ENCODE results near the gene PRDM16.

The PRDM16 gene

DNA sequence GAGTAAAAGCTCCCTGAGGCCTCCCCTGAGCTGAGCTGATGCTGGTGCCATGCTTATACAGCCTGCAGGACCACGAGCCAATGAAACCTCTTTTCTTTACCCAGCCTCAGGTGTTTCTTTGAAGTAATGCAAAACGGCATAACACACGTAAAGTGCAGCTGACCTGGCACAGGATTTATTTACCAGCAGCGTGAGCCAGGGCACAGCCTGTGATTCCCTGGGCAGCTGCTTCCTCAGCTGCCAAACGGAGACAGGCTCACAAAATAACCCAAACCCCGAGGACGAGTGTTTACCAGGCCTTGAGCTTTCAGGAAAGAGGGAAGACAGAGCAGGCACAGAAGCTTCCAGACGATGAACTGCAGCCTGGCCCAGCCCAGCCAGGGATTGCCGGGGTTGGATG, 264.9 kb downstream of the PRDM16 start:
- no peak for DNase-seq

DNA sequence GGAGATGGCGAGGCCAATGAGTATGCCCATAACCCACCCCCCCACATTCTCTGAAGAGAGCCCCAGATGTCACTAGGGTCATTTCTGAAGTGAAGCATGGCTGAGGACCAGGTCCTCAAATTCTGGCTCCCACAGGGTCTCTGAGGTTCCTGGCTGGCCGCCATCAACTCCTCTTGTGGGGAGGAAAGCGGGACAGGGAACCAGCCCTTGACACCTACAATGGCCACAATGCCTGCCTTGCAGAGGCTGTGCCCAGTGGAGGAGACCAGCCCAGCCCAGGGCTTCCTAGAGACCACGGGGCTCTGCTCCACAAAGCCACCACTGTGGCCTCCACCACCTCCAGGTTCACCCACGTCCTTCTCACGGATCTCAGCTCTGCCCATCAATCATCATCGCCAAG, 265.4 kb downstream of the PRDM16 start:
- no peak for DNase-seq

DNA sequence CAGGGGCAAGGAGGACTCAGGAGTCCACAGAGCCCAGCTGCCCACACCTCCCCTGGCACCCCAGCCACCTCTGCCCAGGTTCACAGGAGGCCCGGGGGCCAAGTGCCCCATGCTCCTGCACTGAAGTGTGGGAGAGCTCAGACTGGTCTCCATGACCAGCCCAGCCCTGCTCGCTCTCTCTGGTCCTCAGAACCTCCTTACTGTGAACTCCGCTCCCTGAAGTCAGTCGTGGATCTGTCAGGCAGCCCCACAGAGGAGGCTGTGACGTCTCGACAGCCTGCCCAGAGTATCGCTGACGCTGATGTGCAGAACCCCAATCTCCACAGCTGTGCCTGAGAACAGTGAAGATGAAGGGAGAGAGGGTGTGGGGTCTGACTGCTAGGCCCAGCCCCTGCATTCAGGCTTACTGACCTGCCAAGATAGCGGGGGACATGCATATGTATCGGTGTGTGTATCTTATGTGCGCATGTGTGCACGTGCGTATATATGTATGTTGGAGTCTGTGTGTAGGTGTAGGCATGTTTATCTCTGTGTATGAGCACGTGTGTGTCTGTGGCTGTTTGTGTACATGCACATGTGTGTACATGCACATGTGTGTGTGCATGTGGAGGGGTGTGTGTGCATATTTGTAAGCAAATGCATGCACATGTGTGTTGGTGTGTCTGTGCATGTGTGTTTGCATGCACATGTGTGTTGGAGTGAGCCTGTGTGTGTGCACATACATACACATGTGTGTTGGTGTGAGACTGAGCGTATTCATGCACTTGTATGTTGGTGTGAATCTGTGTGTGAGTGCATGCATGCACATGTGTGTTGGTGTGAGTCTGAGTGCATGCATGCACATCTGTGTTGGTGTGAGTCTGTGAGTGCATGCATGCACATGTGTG, 267.0 kb downstream of the PRDM16 start:
- DNase-seq, result no peak

DNA sequence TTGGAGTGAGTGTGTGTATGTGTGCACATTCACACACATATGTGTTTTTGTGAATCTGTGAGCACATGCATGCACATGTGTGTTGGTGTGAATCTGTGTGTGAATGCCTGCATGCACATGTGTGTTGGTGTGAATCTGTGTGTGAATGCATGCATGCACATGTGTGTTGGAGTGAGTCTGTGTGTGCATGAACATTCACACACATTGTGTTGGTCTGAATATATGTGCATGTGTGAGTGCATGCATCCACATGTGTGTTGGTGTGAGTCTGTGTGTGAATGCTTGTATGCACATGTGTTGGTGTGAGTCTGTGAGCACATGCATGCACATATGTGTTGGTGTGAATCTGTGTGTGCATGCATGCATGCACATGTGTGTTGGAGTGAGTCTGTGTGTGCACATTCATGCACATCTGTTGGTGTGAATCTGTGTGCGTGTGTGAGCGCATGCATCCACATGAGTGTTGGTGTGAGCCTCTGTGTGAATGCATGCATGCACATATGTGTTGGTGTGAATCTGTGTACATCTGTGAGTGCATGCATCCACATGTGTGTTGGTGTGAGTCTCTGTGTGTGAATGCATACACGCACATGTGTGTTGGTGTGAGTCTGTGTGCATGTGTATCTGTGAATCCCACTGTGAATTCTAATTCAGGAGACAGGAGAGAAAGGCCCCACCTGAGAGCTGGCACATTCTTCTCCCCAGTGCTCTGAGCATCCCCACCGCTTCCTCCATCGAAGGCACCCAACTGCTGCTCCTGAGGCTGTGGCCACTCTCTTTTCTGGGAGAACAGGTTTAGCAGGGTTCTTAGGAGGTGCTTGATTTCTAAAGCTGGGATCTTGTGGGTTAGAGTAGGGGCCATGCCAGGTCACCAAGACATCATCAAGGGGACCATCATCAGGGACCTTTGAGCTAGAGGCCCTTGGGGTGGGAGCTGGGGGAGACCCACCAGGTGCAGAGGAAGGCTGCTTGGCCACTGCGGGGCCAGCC, 267.9 kb downstream of the PRDM16 start:
- DNase-seq, result no peak

DNA sequence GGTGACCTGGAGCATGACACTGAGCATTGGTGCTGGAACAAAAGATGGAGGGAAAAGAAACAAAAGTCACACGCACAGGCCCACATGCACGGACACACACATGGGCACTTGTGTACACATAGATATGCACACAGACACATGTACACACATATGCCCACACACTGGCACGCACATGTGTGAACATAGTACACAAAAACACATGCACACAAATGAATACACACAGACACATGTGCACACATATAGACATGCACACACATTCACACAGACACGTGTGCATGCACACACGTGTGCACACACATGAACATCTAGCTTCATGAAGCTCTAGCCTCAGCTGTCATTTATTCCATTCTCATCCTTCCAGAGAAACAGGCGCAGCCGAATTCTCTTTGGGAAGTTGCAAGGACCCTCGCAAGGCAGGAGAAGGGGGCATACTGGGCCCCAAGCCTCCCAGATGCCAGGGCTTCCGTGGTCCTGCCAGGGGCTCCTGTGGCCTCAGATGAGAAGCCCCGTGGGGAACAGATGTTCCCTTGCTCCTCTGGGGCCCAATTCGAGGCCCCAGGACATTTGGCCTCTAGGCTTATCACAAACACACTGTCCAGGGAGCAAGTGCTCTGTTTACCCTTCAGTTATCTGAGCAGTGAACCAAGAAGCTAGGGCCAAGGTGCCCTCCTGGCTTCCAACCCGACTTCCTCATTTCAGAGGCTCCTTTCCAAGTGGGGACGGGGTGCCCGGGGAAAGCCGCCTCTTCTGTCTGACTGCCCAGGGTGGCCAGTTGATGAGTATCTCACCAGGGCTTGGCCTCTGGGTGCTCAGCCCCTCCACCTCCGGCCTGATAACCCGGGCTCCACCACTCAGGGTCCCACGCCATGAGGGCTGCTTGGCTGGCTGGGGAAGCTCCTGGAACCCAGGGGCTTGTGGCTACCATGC, 269.1 kb downstream of the PRDM16 start:
- DNase-seq, result no peak

DNA sequence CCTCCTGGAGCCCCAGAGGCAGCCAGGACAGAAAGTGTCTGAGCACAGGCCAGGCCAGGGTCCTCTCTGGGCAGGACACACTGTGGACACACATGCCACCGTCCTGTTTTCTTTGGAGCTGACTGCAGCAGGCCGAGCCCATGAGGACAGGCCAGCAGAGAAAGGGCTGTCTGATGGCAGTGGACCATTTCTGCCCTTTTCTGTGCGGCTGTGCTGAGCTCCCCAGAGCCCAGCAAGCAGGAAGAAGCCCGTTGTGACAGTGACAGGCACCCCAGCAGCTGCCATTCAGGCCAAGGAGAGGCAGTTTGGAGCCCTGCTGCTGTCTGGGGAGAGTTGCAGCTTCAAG, 269.7 kb downstream of the PRDM16 start:
- no peak for DNase-seq

DNA sequence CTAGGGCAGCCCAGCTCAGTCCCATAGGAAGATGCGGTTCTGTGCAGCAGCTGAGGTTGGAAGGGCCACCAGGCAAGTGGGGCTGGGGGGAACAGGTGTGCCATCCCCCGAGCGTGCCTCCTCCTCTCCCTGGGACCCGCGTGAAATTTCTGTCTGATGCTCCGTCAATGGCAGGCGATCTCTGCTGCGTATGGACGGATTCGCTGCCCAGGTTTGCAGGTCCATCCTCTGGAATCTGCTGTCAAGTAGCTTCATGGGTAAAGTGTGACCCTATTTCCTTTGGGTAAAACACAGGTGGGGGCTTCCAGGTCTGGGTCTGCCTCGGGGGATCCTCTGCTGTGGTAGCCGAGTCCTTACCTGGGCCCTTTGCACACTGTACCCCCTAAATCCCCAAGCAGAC, 270.9 kb downstream of the PRDM16 start:
- DNase-seq, result no peak

DNA sequence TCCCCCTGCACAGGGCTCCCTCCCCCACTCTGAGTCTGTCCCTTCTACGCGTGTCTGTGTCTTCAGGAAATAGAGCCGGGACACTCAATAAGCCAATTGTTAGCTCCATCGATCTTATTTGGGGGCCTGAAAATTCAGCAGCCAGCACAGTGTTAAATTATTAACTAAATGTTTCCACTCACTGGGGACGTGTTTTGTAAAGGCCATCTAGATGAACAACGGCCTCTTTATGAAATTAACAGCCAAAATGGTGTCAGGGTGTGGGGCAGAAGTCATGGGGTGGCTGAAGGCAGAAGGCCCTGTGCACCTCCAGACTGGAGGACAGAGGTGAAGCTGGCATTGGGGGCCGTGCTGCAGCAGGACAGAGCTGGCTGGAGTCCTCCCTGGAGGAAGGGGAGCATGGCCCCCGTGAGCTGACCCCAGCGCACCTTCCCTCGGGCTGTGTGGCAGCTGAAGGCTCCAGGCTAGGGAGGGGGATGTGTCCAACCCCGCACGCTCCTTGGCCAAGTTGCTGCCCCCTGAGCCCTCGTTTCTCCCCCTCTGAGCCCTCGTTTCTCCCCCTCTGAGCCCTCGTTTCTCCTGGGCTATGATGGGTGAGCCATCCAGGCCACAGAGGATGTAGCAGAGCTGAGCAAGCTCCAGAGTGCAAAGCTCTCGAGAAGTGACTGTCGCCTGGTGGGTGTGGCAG, 271.7 kb downstream of the PRDM16 start:
- DNase-seq, result no peak

DNA sequence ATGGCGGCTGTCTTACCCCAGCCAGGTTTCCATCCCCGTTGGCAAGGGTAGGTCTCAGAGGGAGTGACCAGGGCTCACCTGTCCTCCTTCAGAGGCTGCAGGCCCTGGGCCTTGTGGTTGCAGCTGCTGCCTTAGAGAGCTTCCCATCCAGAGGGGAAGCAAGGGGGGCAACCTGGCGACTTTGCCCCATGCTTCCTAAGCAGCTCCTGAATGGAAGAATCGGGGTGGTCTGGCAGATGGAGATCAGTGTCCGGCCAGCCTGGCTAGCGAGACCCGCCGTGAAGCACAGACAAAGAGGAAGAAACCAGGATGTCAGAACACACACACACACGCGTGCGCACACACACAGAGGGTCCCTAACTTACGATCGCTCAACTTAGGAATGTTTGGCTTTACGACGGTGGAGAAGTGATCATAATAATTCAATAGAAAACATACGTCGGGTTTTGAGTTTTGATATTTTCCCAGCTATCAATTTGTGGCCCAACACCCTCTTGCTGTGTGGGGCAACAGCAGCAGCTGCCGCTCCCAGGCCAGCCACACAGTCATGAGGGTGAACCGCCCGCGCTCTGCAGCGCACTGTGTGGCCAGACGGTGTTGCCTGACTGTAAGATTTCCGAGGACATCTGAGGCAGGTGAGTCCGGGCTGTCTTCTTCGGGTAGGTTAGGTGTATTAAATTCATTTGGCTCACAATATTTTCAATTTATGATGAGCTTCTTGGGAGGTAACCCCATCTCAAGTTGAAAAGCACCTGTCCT, 272.4 kb downstream of the PRDM16 start:
- no peak for DNase-seq

DNA sequence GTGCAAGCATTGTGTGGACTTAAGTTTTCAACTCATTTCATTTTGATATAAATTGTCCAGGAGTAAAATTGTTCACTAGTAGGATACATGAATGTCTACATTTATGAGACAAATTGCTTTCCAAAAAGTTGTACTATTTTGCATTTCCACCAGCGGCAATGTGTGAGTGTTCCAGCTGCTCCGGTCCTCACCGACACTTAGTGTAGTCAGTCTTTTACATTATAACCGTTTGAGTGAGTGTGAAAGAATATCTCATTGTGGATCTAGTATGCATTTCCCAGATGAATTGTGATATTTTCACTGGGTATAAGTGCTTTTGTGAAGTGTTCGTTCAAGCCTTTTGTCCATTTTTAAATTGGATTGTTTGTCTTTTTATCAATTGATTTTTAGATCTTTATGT, 274.0 kb downstream of the PRDM16 start:
- DNase-seq, result no peak

DNA sequence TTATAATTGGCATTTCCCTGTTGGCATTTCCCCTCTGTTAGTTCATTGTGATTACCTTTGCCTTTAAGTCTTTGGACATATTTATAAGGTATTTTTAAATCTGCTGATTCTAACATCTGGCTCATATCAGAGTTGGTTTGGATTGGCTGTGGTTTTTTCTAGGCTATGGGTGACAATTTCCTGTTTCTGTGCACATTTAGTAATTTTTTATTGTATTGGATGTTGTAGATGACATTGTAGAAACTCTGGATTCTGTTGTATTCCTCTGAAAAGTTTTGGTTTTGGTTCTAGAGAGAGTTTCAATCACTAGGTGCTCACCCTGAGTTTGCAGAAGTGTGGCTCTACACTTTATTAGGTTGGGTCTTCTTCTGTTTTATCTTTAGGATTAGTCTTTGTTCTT, 275.4 kb downstream of the PRDM16 start:
- DNase-seq, result no peak

DNA sequence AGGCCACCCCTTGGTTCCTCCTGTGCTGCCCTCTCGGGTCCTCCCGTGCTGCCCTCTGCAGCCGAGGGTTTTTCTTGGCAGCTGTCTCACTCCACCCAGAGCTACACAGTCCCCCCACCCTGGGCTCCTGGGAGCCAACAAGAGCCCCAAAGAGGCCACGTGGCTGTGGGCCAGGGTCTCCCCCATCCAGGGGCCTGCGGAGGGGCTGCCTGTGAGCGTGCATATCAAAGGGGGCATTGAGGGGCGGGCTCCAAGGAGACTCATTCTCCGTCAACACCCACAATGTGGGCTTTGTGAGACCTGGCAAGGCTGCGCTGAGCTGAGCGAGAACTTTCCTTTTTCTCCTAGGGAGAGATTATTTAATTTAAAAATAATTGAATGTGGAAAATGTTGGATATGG, 276.8 kb downstream of the PRDM16 start:
- DNase-seq, result no peak

DNA sequence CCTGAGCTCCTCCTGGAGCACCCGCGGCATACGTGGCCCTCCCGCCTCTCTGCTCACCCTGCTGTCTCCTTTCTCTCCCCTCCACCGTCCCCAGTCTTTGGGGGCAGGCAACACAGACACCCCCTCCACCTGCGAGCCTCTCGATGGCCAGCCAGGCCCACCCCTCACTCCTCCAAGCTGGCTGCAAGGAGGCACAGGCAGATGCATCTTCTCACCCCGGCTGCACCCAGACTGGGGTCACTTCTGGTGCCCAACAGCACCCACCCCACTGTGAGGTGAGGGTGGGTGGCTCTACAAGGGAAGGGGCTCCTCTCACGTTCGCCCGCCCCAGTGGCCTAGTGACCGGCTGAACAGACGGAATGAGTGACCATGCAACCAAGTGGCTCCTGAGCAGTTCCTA, 277.5 kb downstream of the PRDM16 start:
- no peak for DNase-seq

DNA sequence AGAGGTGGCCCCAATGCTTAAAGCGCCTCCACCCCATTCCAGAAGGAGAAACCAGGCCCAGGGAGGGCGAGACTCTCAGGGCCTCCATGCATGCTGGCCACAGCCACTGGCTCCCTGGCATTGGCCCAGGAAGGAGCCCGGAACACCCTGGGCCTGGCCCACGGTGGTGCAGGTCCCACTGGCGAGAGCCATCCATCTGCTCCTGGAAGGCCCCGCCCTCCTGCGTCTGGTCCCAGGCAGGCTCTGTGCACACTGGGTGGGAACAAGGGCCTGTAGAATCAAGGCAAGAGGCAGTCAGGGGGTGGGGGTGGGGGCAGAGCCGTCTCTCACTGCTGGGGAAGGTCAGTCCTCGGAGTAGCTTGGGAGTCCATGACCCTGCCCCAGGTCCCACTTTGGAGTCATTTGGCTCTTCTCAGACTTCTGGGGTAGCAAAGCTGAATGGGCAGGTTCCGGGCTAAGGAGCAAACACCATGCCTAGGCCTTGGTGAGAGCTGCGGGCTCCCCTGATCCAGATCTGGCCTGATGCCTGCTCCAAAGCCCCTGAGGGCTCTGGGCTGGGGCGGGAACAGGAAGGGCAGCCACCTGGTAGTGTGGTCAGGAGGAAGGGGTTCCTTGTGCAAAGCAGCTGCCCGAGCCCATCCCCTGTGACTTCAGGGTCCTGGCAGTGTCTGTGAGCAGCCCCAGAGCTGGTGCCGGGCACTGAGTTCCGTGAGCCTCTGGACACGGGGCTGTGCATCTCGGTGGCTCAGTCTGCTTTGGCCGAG, 278.4 kb downstream of the PRDM16 start:
- no peak for DNase-seq

DNA sequence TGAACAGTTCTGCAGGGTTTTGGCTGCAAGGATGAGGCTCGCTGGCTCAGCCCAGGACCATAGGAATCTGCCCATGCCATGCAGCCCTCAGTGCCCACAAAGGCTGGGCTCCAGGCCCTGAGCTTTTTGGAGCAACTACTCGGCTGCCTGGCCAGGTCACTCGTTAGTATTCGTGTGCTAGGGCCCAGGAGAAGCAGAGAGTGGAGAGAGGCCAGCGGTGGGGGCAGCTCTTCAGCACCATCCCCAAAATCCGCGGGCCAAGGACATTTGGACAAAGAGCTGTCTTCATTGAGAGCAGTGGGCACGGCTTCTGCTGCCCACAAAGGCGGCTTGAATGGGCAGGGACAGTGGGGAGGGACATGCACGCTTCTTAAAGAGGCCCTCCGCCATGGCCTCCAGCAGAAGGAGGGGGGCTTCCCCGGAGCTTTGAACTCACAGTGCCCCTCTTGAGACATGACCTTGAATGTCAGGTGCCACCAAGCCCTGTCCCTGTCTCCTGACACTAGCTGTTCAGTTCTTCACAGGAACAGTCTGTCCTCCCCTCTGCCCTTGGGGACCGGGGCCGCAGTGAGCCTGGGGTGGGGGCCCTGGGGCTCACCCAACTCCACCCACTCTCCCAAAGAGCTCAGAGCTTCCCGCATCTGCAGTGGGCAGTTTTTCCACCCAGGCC, 279.3 kb downstream of the PRDM16 start:
- no peak for DNase-seq

DNA sequence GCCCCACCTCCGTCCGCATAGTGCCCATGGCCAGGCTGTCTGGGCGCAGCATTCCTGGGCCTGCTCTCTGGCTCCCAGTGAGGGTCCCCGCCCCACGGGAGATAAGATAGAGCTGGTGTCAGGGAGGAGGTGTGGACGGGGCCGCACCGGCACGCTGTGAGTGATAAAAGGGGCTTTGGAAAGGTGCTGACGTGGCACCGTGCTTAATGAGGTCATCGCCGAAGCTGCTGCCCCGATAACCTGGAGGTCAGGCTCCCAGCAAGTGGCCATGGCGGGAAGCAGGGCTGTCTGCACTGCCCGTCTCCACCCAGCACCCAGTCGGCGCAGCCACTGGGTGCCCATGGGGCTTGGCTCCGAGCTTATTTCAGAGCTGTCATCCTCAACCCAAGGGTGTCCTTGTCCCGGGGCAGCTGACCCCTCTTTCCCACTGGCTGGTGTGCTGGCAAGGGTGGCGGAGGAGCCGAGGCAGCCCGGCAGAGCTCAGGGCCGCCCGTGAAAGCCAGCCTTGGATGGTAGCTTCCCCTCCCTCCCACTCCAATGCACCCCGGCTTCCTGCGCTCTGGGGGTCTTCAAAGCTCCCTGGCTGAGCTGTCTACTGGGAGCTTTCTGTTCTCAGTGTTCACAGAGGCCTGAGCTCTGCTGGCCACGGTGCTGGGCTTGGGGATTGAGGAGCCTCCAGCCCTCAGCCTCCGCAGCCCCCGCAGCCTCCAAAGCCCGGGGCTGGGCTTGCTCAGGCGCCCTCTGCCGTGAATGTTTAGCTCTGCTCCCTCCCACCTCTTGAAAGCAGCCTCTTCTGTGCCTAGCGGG, 280.4 kb downstream of the PRDM16 start:
- DNase-seq, result no peak

DNA sequence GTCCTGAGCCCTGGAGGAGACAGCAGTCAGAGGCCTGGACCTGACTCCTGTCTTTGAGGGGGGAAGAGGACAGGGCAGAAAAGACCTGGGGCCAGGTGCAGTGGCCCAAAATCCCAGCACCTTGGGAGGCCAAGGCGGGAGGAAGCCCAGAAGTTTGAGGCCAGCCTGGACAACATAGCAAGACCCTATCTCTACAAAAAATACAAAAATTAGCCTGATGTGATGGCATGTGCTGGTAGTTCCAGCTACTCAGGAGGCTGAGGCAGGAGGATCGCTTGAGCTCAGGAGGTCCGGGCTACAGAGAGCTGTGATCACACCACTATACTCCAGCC, 280.9 kb downstream of the PRDM16 start:
- DNase-seq, result no peak

DNA sequence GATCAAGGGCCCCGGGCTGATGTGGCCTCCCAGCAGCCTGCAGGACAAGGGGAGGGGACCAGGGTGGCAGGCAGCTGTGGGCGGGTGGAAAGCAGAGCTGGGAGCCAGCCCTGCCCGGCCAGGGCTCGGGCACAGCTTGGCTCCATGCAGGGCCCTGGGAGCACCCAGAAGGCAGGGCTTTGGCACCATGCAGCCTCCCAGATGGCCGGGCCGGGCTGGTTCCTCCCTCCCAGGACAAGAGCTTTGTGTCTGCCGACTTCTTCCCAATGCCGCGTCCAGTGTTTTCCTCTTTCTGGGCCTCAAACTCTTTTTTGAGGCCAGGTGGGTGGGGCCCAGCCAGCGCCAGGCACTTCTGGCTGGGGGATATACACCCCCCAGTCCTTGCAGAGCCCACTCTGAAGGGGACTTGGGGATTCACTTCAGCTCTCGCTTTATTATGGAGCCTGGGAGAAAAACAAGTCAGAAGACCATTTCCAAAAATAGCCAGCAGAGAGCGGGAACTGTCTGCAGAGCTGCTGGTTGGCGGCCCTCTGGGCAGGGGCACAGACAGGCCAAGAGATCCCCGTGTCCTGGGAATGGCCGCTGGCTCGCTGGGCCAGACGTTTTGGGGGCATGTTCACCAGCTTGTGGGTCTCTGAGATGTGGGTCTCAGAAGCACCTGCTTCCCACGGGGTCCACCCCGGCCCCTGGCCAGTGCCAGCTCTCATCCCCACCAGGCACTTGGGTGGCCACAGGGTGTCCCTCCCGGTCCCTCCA, 281.7 kb downstream of the PRDM16 start:
- DNase-seq, result no peak

All from activated effector memory CD4-positive, alpha-beta T cell treated with anti-CD3 and anti-CD28 coated beads, Interleukin-2, amount 50 U/mL, for 16 hours (primary cell).